Measurements from ENCODE around the gene BTF3L4. TPM values are rescaled to one million over a fixed set of nuclear protein-coding genes. Genes with fewer than 3 reads are reported as not detected.
"Not testable (repeated sequence)": the region's sequence is repeated elsewhere in the genome, so short reads cannot be mapped to it uniquely, and the experiment has no call there.

BTF3L4 gene
- total and polyA plus RNA-seq, 11 donors: 25.4 to 48.2 (median 33.1) TPM

DNA sequence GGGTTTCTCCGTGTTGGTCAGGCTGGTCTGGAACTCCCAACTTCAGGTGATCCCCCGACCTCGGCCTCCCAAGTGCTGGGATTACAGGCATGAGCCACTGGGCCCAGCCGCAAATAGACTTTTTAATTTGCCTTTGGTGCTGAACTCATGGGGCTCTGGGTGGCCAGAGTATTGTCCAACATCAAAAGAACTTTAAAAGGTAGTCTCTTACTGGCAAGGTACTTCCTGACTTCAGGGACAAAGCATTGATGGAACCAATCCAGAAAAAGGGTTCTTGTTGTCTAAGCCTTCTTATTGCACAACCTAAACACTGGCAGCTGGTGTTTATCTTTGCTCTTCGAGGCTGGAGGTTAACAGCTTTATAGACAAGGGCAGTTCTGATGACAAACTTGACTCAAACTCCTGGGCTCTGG, 18.7 kb upstream of the BTF3L4 start:
- ATAC-seq (no peak), DNase-seq (no peak)
- no peak overlapping the region for H3K27ac ChIP-seq
- H3K4me3 ChIP-seq: no peak overlapping the region
- TF ChIP-seq POLR2A (IDR thresholded peaks at IDR 0.05): no peak
- TF ChIP-seq, protein P1, sequence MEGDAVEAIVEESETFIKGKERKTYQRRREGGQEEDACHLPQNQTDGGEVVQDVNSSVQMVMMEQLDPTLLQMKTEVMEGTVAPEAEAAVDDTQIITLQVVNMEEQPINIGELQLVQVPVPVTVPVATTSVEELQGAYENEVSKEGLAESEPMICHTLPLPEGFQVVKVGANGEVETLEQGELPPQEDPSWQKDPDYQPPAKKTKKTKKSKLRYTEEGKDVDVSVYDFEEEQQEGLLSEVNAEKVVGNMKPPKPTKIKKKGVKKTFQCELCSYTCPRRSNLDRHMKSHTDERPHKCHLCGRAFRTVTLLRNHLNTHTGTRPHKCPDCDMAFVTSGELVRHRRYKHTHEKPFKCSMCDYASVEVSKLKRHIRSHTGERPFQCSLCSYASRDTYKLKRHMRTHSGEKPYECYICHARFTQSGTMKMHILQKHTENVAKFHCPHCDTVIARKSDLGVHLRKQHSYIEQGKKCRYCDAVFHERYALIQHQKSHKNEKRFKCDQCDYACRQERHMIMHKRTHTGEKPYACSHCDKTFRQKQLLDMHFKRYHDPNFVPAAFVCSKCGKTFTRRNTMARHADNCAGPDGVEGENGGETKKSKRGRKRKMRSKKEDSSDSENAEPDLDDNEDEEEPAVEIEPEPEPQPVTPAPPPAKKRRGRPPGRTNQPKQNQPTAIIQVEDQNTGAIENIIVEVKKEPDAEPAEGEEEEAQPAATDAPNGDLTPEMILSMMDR (IDR thresholded peaks at IDR 0.05): no peak
- H3K27me3 ChIP-seq: no peaks in the 10 kb centered on the region
- intact Hi-C loops (cut with DNase I): no loop called here
- no peaks in the 10 kb centered on the region for H3K9me3 ChIP-seq
- peaks cover under 1 to 14% (median 9%) of the 10 kb centered on the region in 12 donors for H3K4me1 ChIP-seq
- 76 to 89% (median 83%) methylated on average over 5 of the region's 5 CpGs for WGBS, 4 donors
- peaks cover 0 to 60% (median 45%) of the 10 kb centered on the region in 9 donors for H3K36me3 ChIP-seq

DNA sequence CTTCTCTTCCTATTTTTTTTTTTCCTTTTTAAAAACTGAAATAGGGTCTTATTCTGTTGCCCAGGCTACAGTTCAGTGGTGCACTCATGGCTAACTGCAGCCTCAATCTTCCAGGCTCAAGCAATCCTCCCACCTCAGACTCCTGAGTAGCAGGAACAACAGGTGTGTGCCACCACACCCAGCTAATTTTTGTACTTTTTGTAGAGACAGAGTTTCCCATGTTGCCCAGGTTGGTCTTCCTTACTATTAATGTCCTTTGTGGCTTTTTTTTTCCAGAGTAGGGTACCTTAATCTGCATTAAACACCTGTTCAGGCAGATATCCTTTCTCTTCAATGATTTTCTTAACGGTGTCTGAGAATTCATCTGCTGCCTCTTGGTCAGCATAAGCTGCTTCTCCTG, 18.2 kb upstream of the BTF3L4 start:
- WGBS, 4 donors: 89 to 93% (median 91%) methylated on average over 1 of the region's 1 CpG
- intact Hi-C loops (cut with DNase I): no loop called here
- H3K4me3 ChIP-seq: no peak overlapping the region
- TF ChIP-seq, protein P1 (IDR thresholded peaks at IDR 0.05): no peak
- no peak for TF ChIP-seq POLR2A (IDR thresholded peaks at IDR 0.05)
- ATAC-seq: no peak
- H3K27ac ChIP-seq: no peak overlapping the region
- peaks cover 0 to 60% (median 45%) of the 10 kb centered on the region in 9 donors for H3K36me3 ChIP-seq
- H3K4me1 ChIP-seq: peaks cover 0 to 9% (median 4%) of the 10 kb centered on the region in 12 donors
- H3K27me3 ChIP-seq: no peaks in the 10 kb centered on the region
- DNase-seq: no peak
- no peaks in the 10 kb centered on the region for H3K9me3 ChIP-seq

DNA sequence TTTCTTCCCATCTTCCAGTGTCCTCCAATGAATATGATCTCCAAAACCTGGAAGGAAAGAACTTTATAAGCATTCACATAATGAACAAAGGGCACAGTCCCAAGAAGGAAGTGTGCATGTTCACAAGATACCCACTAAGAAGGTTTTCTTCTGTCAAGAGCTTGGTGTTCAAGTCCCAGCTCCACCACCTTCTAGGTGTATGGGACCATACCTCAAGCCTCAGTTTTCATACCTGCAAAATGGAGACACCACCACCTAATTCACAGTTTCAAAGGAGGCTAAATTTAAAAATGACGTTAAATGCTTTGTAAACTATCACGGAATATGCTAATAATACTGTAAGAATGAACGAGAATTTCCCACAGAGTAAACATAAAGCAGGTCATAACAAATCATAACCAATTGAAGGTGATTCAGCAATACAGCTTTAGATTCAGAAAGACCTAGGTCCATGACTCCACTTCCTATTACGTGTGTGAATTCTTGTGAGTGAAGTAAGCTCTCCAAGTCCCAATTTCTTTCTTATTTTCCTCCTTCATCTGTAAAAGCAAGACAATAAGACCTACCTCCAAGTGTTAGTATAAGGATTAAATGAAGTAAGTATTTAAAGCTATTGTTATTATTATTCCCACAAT, 14.4 kb upstream of the BTF3L4 start:
- no peaks in the 10 kb centered on the region for H3K4me1 ChIP-seq
- no peaks in the 10 kb centered on the region for H3K9me3 ChIP-seq
- intact Hi-C loops (cut with DNase I): no loop called here
- no peak overlapping the region for H3K27ac ChIP-seq
- 92 to 97% (median 95%) methylated on average over 4 of the region's 4 CpGs for WGBS, 4 donors
- DNase-seq (no peak), ATAC-seq (no peak)
- H3K4me3 ChIP-seq: no peak overlapping the region
- H3K36me3 ChIP-seq: peaks cover 0 to 51% (median 43%) of the 10 kb centered on the region in 9 donors
- H3K27me3 ChIP-seq: no peaks in the 10 kb centered on the region
- TF ChIP-seq POLR2A (IDR thresholded peaks at IDR 0.05): no peak
- TF ChIP-seq, protein P1 (IDR thresholded peaks at IDR 0.05): no peak

DNA sequence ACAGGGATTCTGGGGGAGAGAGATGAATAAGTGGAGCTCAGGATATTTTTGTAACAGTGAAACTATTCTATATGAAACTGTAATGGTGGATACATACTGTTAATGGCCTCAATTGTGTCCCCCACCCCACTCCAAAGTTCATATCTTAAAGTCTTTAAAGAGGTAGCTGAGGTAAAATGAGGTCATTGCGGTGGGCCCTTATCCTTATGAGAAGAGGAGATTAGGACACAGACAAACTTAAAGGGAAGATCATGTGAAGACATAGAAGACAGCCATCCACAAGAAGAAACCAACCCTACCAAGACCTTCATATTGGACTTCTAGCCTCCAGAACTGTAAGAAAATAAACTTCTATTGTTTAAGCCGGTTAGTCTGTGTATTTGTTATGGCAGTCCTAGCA, 10.9 kb upstream of the BTF3L4 start:
- DNase-seq (no peak), ATAC-seq (no peak)
- H3K9me3 ChIP-seq: no peaks in the 10 kb centered on the region
- no peak overlapping the region for H3K27ac ChIP-seq
- H3K27me3 ChIP-seq: no peaks in the 10 kb centered on the region
- H3K4me3 ChIP-seq: no peak overlapping the region
- intact Hi-C loops (cut with DNase I): no loop called here
- H3K4me1 ChIP-seq: no peaks in the 10 kb centered on the region
- H3K36me3 ChIP-seq: peaks cover 0 to 23% (median 15%) of the 10 kb centered on the region in 9 donors
- WGBS, 4 donors: 83 to 96% (median 90%) methylated on average over 2 of the region's 2 CpGs
- TF ChIP-seq, protein P1 (IDR thresholded peaks at IDR 0.05): no peak
- TF ChIP-seq POLR2A (IDR thresholded peaks at IDR 0.05): no peak

DNA sequence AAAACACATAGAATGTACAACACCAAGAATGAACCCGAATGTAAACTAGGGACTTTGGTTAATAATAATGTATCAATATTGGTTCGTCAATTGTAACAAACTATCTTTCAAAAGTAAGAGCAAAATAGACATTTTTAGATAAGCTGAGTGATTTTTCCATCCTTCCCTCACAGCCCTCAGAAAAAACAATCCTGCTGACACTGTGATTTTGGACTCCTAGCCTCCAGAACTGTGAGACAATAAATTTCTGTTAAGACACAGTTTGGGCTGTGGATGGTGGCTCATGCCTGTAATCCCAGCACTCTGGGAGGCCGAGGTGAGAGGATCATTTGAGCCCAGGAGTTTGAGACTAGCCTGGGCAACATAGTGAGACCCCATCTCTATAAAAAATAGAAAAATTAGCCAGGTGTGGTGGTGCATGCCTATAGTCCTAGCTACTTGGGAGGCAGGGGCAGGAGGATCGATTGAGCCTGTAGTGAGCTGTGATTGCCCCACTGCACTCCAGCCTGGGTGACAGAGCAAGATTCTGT, 10.4 kb upstream of the BTF3L4 start:
- H3K4me1 ChIP-seq; H3K4me3 ChIP-seq; H3K27ac ChIP-seq; DNase-seq; H3K27me3 ChIP-seq; intact Hi-C loops (cut with DNase I); ATAC-seq; H3K9me3 ChIP-seq: not testable (repeated sequence)
- WGBS, 4 donors: 95 to 97% (median 96%) methylated on average over 4 of the region's 4 CpGs
- peaks cover 0 to 19% (median 10%) of the 10 kb centered on the region in 9 donors for H3K36me3 ChIP-seq

DNA sequence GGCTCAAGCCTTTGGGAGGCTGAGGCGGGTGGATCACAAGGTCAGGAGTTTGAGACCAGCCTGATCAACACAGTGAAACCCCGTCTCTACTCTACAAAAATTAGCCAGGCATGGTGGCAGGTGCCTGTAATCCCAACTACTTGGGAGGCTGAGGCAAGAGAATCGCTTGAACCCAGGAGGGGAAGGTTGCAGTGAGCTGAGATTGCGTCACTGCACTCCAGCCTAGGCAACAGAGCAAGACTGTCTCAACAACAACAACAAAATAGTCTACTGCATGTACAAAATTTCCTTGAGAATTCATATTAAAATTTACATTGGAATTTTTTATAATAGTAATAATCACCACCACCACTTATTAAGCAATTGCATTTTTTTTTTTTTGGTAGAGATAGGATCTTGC, 6.8 kb upstream of the BTF3L4 start:
- H3K9me3 ChIP-seq; H3K27me3 ChIP-seq; H3K4me3 ChIP-seq; ATAC-seq; DNase-seq; intact Hi-C loops (cut with DNase I); H3K27ac ChIP-seq: not testable (repeated sequence)
- peaks cover 0 to 28% (median 13%) of the 10 kb centered on the region in 9 donors for H3K36me3 ChIP-seq
- 89 to 98% (median 93%) methylated on average over 4 of the region's 4 CpGs for WGBS, 4 donors
- H3K4me1 ChIP-seq: peaks cover 3 to 14% (median 8%) of the 10 kb centered on the region in 12 donors
